IPS-NIHi11 (cell line): Measurements from ENCODE around the gene CYSLTR2.

ENCODE experiments used
- DNase-seq: peaks from one replicate; pipeline ENCODE4 v3.0.0; 2012; ENCODE audit warnings: mixed read lengths, low spot score

Gene CYSLTR2

GRCh38 chr13:48653472-48653939 lies at the start of gene CYSLTR2:
TSS of gene CYSLTR2 (plus strand) at chr13:48653929. CDS start at chr13:48706818, 52,889 bp downstream.
- no peak for DNase-seq

GRCh38 chr13:48615049-48615448 lies 38.7 kb upstream of the CYSLTR2 start:
- no peak for DNase-seq

- no peak for DNase-seq
Observed at GRCh38 chr13:48618937-48619336, 34.8 kb upstream of the CYSLTR2 start.

- DNase-seq = no peak
Observed at GRCh38 chr13:48621056-48621455, 32.7 kb upstream of the CYSLTR2 start.

GRCh38 chr13:48624016-48624415 lies 29.7 kb upstream of the CYSLTR2 start:
- no peak for DNase-seq

GRCh38 chr13:48624858-48625257 lies 28.9 kb upstream of the CYSLTR2 start:
- no peak for DNase-seq

- no peak for DNase-seq
Observed at GRCh38 chr13:48625413-48626076, 28.2 kb upstream of the CYSLTR2 start.

- no peak for DNase-seq
Observed at GRCh38 chr13:48626077-48626449, 27.7 kb upstream of the CYSLTR2 start.

GRCh38 chr13:48626726-48627451 lies 26.8 kb upstream of the CYSLTR2 start:
- DNase-seq = no peak

- no peak for DNase-seq
Observed at GRCh38 chr13:48629277-48629676, 24.5 kb upstream of the CYSLTR2 start.

GRCh38 chr13:48630291-48630690 lies 23.4 kb upstream of the CYSLTR2 start:
- DNase-seq = no peak

- DNase-seq = no peak
Observed at GRCh38 chr13:48630773-48631172, 23.0 kb upstream of the CYSLTR2 start.

- DNase-seq = no peak
Observed at GRCh38 chr13:48631441-48631840, 22.3 kb upstream of the CYSLTR2 start.

GRCh38 chr13:48633700-48634099 lies 20.0 kb upstream of the CYSLTR2 start:
- no peak for DNase-seq

GRCh38 chr13:48634636-48635035 lies 19.1 kb upstream of the CYSLTR2 start:
- DNase-seq = no peak

- DNase-seq = no peak
Observed at GRCh38 chr13:48635478-48635877, 18.3 kb upstream of the CYSLTR2 start.

GRCh38 chr13:48636550-48636949 lies 17.2 kb upstream of the CYSLTR2 start:
- DNase-seq = no peak

GRCh38 chr13:48637601-48638000 lies 16.1 kb upstream of the CYSLTR2 start:
- DNase-seq = no peak

GRCh38 chr13:48640767-48641166 lies 13.0 kb upstream of the CYSLTR2 start:
- DNase-seq = no peak

GRCh38 chr13:48641404-48641803 lies 12.3 kb upstream of the CYSLTR2 start:
- no peak for DNase-seq

- no peak for DNase-seq
Observed at GRCh38 chr13:48642061-48642460, 11.7 kb upstream of the CYSLTR2 start.

- DNase-seq = no peak
Observed at GRCh38 chr13:48643159-48643558, 10.6 kb upstream of the CYSLTR2 start.

GRCh38 chr13:48644141-48644540 lies 9.6 kb upstream of the CYSLTR2 start:
- DNase-seq = no peak

- DNase-seq = no peak
Observed at GRCh38 chr13:48644951-48645350, 8.8 kb upstream of the CYSLTR2 start.
